HG03175 (cell line): ENCODE measurements around the gene ASNSD1.

Experiments used
- ATAC-seq: cut with Tn5 transposase; IDR thresholded peaks from one replicate; pipeline ENCODE4 v1.9.1; 2021; ENCODE audit warnings: mild to moderate bottlenecking, moderate library complexity; ENCODE audit not compliant: unreplicated experiment

Gene ASNSD1

DNA sequence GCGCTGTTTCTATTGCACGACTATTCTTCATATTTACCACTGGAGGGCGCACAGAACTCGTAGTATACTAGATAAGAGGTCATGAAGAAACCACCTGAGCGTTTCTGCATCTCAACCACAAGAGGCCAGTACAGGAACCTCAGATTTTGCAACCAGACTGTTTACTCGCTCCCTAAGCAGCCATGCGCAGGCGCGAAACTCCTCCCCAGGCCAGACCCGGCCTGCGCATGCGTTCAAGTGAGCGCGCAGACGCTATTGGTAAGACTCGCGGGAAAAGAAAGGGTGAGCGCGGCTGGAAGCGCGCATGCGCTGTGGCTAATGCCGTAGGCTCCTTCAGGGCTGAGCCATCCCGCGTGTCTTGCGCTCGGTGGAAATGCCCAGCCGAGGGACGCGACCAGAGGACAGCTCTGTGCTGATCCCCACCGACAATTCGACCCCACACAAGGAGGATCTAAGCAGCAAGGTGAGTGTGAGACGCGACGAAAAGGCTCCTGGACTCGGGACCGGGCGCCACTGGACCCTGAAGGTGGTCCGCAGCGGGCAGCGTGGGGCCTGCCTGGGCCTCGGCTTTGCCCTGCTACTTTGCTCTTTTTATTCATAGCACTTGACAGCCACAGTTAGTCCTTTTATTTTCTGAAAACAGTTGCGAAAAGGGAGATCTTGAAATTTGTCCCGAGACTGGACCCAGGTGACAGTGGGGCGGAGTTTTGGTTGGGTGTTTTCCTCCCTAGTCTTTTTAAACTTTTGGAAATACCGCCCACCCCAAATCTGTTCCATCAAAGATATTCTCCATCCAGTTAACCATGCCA lies at the start of gene ASNSD1:
ASNSD1 (plus strand) TSS at position 312 of the 809 bp plus-strand sequence. CDS start 4,674 bp downstream, outside the sequence.
- peak; percentile 94 for ATAC-seq

- ATAC-seq = no peak
Measured at GRCh38 chr2:189613077-189613636, 48.1 kb upstream of the ASNSD1 start.

DNA sequence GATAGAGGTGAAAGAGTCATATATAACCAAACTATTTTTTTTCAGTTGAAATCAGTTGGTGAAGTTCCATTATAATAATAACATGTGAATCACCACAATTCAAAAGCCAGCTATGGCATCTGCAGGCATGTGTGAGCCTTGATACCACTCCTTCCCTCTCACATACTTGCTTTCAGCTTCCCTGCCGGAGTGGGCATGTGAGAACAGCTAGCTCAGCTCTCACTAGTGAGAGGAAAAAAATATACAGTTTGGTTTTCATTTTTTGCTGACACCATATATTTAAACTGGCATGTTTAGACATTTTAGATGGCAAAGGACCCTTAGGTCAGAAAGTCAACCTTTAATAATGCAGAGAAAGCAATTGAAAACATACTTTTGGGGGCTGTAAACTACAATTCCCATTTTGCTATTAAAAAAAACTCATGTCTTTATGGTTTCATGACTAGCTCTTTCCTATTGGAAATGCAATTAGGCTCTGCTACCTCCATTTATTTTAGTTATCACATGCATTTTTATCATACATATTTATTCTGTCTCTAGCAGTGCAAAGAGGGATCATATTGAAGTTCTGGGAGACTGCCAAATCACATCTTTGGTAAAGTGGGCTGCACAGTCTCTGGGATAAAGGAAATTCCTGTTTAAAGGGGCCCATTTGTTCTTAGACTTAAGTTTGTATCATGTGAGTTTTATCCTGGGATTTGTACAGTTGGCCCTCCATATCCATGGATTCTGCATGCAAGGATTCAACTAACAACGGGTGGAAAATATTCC lies 47.4 kb upstream of the ASNSD1 start:
- no peak for ATAC-seq

- no peak for ATAC-seq
Measured at GRCh38 chr2:189614585-189614984, 46.7 kb upstream of the ASNSD1 start.

DNA sequence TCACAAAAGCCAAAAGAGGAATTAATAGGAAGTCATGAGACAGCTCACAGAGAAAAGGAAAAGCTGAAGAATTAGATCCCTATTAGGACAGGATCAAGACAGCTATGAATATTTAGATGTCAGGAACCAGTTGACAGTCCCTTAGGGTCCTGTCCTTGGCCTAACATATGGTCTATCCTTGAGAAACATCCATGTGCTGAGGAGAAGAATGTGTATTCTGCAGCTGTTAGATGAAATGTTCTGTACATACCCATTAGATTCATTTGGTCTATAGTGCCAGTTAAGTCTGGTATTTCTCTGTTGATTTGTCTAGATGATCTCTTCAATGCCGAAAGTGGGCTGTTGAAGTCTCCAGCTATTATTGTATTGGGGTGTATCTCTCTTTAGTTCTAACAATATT lies 43.1 kb upstream of the ASNSD1 start:
- ATAC-seq = no peak

- ATAC-seq = no peak
Measured at GRCh38 chr2:189621781-189622180, 39.5 kb upstream of the ASNSD1 start.

GRCh38 chr2:189623049-189623448 lies 38.2 kb upstream of the ASNSD1 start:
- ATAC-seq = no peak

GRCh38 chr2:189624648-189625355 lies 36.5 kb upstream of the ASNSD1 start:
- ATAC-seq = no peak

DNA sequence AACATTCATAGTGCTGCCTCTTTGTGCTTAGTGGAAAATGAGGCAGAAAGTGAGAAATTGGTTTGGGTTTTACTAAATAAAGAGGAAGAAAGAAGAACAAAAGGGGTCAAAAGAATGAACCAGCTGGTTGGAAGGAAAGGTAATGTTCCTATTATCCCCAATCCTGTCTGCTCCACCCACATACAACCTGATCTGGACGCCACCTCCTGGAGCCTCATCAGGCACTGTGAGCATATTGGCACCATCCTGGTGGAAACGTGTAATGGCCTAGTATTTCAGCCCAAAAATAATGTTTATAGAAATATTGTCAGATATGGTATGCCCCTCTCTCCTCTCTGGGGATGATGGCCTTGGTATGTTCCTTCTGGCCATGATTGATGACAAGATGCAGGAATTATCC lies 35.6 kb upstream of the ASNSD1 start:
- ATAC-seq = no peak

DNA sequence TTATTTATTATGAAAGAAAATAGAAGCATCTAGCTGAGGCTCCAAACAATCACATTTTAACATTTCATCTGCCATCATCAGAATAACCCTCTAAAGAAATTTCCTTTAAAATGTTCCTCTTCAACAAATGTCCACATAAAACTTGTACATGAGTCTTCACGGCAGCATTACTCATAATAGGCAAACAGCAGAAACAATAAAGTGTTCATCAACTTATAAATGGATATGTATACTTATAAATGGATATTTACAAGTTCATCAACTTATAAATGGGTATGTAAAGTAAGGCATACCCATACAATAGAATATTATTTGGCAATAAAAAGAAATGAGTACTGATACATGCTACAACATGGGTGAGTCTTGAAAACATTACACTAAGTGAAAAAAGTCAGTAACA lies 33.5 kb upstream of the ASNSD1 start:
- no peak for ATAC-seq

GRCh38 chr2:189628817-189629530 lies 32.3 kb upstream of the ASNSD1 start:
- no peak for ATAC-seq

DNA sequence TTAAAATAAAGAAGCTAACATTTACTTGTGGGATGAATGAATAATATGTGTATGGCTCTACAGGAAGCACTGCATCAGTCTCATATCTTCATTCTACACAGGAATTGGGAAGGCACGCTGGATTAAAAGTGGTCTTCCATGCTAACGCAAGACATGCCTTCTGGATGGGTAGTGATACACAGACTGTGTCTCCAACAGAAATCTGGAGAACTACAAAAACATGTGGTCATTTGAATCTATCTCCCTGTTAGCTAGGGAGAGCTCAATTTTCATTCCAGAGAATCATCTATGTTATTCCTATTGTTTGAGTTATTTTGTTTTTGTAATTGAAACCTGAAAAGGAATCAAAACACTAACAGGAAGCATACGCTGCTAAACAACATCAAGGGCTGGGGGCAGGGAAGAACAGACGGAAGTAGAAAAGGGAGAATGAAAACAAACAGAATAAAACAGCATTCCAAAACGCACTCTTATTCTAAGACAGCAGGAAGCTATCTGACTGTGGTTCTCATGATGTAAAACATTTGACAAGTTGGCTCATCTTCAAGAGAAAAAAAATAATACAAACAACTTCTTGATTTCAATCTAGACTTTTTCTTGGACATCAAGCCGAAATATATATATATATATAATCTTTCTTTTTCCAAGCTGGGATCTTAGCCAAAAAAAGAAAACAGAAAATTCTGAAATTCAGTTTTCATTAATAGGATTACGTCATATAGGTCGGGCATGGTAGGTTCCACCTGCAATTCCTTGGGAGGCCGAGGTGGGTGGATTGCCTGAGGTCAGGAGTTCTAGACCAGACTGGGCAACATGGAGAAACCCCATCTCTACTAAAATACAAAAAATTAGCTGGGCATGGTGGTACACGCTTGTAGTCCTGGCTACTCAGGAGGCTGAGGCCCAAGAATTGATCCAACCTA lies 31.5 kb upstream of the ASNSD1 start:
- ATAC-seq = no peak

DNA sequence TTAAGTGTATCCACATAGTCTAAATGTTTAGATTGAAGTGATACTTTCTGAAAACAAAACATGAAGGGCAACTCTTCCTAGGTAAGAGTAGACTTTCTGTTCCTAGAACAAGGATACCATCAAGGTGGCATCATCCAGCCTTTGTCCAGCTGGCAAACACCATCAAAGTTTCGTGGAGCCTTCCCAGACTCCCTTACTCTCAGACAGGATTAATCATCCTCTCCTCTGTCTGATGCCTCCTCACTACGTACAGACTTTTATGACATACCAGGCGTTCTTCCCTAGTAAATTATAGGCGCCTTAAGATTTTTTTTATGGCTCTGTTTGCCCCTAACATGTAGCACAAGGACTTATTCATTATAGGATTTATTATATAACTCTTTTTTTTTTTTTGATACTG lies 29.4 kb upstream of the ASNSD1 start:
- no peak for ATAC-seq

GRCh38 chr2:189633392-189633811 lies 27.9 kb upstream of the ASNSD1 start:
- no peak for ATAC-seq

GRCh38 chr2:189635353-189635752 lies 25.9 kb upstream of the ASNSD1 start:
- ATAC-seq = no peak

GRCh38 chr2:189638301-189639006 lies 22.8 kb upstream of the ASNSD1 start:
- no peak for ATAC-seq

- ATAC-seq = no peak
Measured at GRCh38 chr2:189639007-189639609, 22.2 kb upstream of the ASNSD1 start.

DNA sequence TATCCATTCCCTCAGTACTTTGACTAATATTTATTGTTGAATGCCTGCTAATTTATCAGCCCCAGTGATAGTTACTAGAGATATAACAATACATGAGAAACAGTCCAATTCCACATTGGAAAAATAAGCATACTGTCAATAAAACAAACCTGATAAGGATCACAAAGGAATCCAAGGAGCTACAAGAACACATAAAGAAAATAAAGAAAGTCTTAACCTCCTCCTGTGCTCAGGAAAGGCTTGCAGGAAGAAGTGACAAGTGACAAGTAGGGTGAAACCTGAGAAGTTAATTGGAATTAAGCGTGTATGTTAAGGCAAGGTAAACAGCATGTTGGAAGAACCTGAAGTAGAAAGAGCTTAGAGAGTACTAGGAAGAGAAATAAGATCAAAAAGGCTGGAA lies 20.3 kb upstream of the ASNSD1 start:
- ATAC-seq = no peak
